COR-L47 (cell line): ENCODE results near the gene ST8SIA2.

ENCODE experiments used
- DNase-seq: peaks from one replicate; lab custom pipeline; 2025; lab: John Stamatoyannopoulos, UW

The ST8SIA2 gene

DNA sequence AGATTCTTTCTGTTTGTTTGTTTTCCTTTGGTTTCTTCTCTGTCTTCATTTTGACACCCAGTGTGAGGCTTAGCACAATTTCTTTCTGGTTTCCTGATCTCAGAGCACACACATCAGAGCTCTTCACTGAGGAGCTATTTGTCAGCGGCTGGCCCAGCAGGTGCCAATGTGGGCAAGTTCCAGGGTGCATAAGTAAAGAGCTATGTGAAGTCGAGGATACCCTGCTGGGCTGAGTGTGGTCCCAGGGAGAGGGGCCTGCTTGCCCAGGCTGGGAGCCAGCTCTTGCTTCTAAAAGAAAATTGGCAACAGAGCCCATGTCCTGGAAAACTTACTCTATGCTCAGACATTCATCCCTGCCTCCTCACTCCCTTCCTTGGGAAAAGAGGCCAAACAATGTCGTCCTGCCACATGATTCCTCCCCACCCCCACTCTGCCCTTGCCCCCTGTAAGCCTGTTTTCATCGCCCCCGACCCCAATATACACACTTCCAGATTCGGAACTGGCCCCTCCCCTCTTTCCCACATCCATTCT lies 101.2 kb downstream of the ST8SIA2 start:
- DNase-seq = no peak

DNA sequence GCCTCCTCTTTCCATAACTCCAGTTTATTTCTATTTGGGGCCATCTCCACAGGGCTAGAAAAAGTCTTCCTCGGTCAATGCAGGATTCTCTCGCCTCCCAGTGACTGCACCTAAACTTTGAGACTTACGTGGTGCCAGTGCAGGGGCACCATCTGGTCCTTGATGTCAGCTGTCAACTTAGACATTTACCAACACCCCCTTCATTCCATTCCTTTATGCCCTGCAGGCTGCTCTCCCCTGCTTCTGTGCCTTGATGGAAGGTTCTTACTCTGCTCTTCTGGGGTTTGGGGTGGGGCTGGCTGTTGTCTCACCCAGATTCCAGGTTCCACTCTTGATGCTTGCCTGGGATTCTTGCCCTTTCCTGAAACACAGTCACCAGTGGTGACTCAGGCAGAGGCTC lies 101.8 kb downstream of the ST8SIA2 start:
- no peak for DNase-seq

DNA sequence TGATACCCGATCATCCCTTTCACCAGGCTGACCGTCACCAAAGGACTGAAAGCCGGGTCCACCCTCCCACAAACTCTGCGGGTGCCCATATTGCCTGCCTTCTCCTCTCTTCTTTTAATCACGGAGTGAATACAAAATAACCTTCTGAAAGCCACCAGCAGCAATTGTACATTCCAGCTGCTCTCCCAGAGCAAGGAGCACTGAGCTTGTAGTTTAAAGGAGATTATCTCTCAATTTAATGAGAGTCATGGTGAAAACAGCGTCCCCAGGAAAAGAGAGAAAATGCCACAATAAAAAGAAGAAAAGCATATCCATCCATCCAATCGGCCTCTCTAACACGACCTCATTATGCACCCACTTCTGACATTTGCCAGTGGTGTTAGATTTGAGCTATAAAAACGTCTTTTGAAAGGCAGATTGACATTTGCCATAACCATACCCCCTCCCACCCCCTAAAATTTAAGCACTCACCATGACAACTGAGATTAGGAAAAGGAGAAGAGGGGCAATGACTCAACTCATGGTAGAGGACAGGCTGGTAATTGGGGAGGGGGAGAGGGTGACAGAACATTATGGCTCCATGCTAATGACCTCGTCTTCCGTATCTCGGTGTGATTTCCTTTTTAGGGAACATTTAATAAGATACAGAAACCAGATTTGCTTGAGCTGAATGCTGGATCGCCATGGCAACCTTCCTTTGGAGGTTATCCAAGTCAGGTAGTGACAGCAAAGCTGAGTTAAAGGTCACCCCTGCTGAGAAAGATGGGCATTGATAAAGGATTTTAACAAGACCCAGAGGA lies 106.2 kb downstream of the ST8SIA2 start:
- no peak for DNase-seq

DNA sequence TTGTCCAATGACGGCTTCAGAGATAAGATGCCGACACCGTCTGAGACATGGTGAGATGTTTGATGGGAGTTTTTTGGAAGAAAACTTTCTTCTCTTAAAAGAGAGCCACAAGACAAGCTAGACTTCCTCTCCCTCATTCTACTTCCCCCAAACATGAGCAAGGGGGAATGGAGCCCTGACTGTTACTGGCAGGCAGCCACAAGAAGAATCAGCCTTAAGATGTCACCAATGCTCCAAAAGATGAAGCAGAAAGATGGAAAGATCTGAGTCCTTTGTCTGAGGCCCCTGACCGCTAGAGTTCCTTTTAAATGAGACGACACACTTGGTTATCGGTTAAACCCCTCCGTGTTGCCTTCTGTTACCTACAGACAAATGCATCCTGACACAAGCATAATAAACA lies 108.7 kb downstream of the ST8SIA2 start:
- no peak for DNase-seq

DNA sequence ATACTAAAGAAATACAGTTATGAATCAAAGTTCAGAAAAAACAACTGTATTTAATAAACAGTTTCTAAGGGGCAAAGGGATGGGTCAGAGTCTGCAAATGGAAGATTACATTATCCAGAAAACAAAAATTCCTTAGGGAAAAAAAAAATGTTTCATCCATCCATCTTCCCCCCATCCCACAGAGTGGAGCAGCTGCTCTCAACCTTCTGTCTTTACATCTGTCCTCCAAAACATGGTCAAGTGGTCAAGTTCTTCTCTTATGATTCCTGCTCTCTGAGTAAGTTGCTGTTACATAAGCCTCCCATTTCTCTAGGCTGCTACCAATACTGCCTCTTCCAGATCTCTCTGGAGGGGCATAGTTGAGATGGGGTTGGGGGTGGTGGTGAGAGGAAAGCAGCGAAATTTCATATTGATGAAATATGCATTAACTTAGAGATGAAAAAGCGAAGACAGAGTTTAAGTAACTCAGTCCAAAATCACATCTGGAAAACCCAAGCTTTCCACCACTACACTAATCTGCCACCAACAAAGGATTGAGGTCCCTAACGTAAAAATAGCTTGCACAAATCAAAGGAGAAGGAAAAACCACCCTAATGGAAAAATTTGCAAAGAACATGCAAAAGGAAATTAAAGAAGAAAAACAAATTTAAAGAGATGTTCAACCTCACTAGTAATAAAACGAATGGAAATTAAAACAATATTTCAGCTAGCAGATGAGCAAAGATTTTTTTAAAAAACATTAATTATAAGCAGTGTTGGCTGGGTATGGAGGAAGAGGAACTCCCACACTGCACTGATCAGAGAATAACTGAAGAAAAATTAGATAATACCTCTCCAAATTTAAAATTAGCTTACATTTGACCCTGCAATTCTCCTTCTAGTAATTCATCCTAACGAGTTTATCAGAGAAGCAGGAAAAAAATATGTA lies 109.5 kb downstream of the ST8SIA2 start:
- DNase-seq = no peak

DNA sequence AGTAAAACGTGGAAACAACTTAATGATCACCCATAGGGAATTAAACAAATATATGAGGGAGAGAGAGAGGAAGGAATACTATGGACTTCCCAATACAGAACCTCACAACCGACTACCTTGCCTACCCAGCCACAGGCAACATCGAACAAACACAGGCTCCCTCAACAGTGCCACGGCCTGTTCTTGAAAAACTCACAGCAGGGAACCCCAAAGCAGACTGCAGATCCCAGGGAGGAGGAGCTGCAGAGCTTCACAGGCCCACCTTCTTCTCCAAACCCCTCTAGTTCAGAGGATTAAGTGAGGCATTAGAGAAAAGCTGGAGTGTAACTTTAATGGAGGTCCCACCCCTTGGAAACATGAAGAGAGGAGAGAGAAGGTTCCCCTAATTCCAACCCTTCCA lies 110.2 kb downstream of the ST8SIA2 start:
- DNase-seq = no peak

DNA sequence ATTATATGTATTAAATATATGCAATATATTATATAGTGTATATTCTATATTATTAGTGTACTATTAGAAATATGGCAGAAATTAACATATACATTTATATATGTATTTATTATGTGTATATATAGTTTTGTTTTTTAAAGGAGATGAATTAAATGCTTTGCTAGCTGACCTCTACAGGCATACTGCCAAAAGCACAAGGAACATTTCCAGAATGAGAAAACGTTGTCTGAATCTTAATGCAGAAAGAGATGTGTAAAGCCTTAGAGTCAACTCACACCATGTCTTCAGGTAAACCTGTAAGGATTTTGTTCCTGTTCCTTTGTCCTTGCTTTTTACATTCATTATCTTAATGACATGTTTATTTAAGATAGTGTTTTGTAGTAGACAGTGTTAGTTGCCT lies 111.9 kb downstream of the ST8SIA2 start:
- no peak for DNase-seq

DNA sequence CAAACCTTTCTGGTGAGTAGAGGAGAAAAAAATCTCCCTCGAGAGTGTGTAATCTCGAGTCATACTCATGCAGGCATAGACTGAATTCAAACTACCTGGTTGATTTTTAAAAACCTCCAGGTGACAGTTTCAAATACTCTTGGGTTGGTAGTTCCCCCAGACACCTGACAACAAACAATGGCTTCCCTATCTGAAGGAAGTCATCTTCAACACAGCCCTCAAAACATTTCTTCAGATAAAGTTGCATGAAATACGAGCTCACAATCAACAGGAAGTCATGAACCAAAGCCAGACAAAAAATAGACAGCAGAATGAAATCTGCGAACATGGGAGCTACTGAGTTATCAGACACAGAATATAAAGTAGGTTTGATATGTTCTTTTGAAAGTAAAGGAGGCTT lies 112.8 kb downstream of the ST8SIA2 start:
- no peak for DNase-seq

DNA sequence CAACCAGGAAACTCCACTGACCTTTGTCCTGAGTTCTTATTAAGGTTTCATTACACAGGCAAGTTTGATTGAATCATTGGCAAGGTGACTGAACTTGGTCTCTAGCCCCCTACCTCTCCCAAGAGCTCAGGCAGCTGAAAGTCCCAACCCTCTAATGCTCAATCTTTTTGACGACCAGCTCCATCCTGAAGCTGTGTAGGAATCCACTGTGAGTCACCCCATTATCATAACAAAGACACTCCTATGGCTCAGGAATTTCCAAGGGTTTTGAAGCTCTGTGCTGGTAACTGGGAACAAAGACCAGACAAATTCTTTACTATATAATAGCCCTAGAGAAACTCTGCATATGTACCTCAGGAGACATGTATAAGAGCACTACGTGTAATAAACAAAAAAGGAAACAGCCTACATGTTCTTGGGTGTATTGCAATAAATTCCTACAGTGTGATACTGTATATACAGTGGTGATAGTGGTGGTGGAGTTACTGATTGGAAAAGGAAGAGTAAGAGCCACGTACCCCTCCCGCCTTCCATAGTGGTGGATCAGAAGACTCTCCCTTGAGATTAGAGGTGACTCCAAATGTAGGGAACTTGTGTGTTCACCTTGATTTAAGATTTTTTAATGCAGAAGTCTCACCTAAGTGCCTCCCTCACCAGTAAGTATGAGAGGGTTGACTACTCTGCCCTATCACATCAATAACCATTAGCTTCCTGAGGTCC lies 116.6 kb downstream of the ST8SIA2 start:
- DNase-seq = no peak
